CD14-positive monocyte (primary cell): ENCODE data around the gene CRISP2. TPM values are rescaled to one million over a fixed set of nuclear protein-coding genes. Genes with fewer than 3 reads are reported as not detected.

Source experiments
- DNase-seq, 3 donors: peaks; one replicate each; pipeline ENCODE4 v3.0.0-alpha.2; 2011 to 2022
- H2AFZ ChIP-seq: 2 replicates; pipeline ENCODE4 v1.6.0; 2012; ENCODE audit warnings: mild to moderate bottlenecking, low read depth, low read length, inconsistent platforms; ENCODE audit not compliant: insufficient read depth, poor library complexity, severe bottlenecking
- H3K27ac ChIP-seq, 2 donors: 1 replicate in 1 of 2; 2 replicates in 1 of 2; pipeline ENCODE4 v1.5.1; 2012 to 2013; ENCODE audit warnings: low read length in 2 of 2, control low read depth in 1 of 2, inconsistent platforms in 1 of 2, low read depth in 1 of 2, mild to moderate bottlenecking in 1 of 2
- H3K27me3 ChIP-seq, 2 donors: one replicate each; pipeline versions ENCODE4 v1.6.0 to v1.6.1; 2011 to 2013; ENCODE audit warnings: low read length in 2 of 2; ENCODE audit not compliant: control insufficient read depth in 2 of 2, insufficient read depth in 2 of 2
- H3K36me3 ChIP-seq, 2 donors: replicated peaks in 1 of 2; 1 replicate in 1 of 2; 2 replicates in 1 of 2; pipeline versions ENCODE4 v1.5.1 to v1.6.1; 2012 to 2013; ENCODE audit warnings: low read length in 2 of 2, control low read depth in 1 of 2, inconsistent platforms in 1 of 2, mild to moderate bottlenecking in 1 of 2; ENCODE audit not compliant: insufficient read depth in 2 of 2, control insufficient read depth in 1 of 2
- H3K4me1 ChIP-seq, 2 donors: 1 replicate in 1 of 2; 2 replicates in 1 of 2; pipeline versions ENCODE4 v1.5.1 to v1.6.1; 2012 to 2013; ENCODE audit warnings: low read length in 2 of 2, control low read depth in 1 of 2, inconsistent platforms in 1 of 2, mild to moderate bottlenecking in 1 of 2, moderate library complexity in 1 of 2; ENCODE audit not compliant: insufficient read depth in 2 of 2, control insufficient read depth in 1 of 2
- H3K4me2 ChIP-seq: replicated peaks from 2 replicates; pipeline ENCODE3; 2012; ENCODE audit warnings: low read length, moderate library complexity, mild to moderate bottlenecking; ENCODE audit not compliant: poor library complexity, severe bottlenecking; ENCODE audit errors: extremely low read depth
- H3K4me3 ChIP-seq, 3 experiments: fragments of 200-600 bp in 1 of 3; sonication (generic) in 1 of 3; replicated peaks in 1 of 3; 1 replicate in 2 of 3; 2 replicates in 1 of 3; pipeline ENCODE4 v1.5.1; 2011 to 2013; ENCODE audit warnings: low read length in 3 of 3, mild to moderate bottlenecking in 3 of 3, control low read depth in 2 of 3, low read depth in 2 of 3, inconsistent platforms in 1 of 3, moderate library complexity in 1 of 3
- H3K79me2 ChIP-seq: 2 replicates; pipeline ENCODE4 v1.6.0; 2012; ENCODE audit warnings: mild to moderate bottlenecking, control low read depth, inconsistent platforms, low read length, moderate library complexity; ENCODE audit not compliant: insufficient read depth
- H3K9ac ChIP-seq: 2 replicates; pipeline ENCODE4 v1.6.0; 2017; ENCODE audit warnings: low read length, mild to moderate bottlenecking; ENCODE audit not compliant: insufficient read depth, poor library complexity, severe bottlenecking
- H3K9me3 ChIP-seq, 2 donors: replicated peaks in 1 of 2; 1 replicate in 1 of 2; 2 replicates in 1 of 2; pipeline versions ENCODE4 v1.5.1 to v1.6.1; 2012 to 2013; ENCODE audit warnings: low read length in 2 of 2, control low read depth in 1 of 2; ENCODE audit not compliant: control insufficient read depth in 1 of 2, insufficient read depth in 1 of 2
- H4K20me1 ChIP-seq: 2 replicates; pipeline ENCODE4 v1.6.0; 2012; ENCODE audit warnings: mild to moderate bottlenecking, low read length, control low read depth, moderate library complexity; ENCODE audit not compliant: insufficient read depth
- H3K27ac Mint-ChIP-seq, 7 donors: one replicate each; pipeline ENCODE4 v1.8.0; 2020; ENCODE audit warnings: mild to moderate bottlenecking in 7 of 7, mixed read lengths in 7 of 7, moderate library complexity in 6 of 7, inconsistent platforms in 2 of 7
- H3K27me3 Mint-ChIP-seq, 3 donors: one replicate each; pipeline ENCODE4 v1.8.0; 2021 to 2022; ENCODE audit warnings: low read depth in 3 of 3, mild to moderate bottlenecking in 3 of 3, mixed read lengths in 3 of 3, moderate library complexity in 3 of 3, inconsistent platforms in 1 of 3
- H3K36me3 Mint-ChIP-seq, 2 donors: one replicate each; pipeline ENCODE4 v1.8.0; 2020; ENCODE audit warnings: mixed read lengths in 2 of 2, inconsistent platforms in 1 of 2, mild to moderate bottlenecking in 1 of 2
- H3K4me1 Mint-ChIP-seq: one replicate; pipeline ENCODE4 v1.8.0; 2020; ENCODE audit warnings: mild to moderate bottlenecking, mixed read lengths
- H3K4me3 Mint-ChIP-seq, 2 donors: one replicate each; pipeline ENCODE4 v1.8.0; 2020; ENCODE audit warnings: mild to moderate bottlenecking in 2 of 2, mixed read lengths in 2 of 2, moderate library complexity in 1 of 2
- H3K9me3 Mint-ChIP-seq, 7 donors: one replicate each; pipeline ENCODE4 v1.8.0; 2020 to 2022; ENCODE audit warnings: mixed read lengths in 7 of 7, mild to moderate bottlenecking in 6 of 7, moderate library complexity in 6 of 7, inconsistent platforms in 2 of 7
- WGBS: methylation state at CpG from one replicate; pipeline ENCODE4 v1.1.5; 2013; ENCODE audit warnings: missing lambda C conversion rate; ENCODE audit not compliant: insufficient coverage; 5-methylcytosine and 5-hydroxymethylcytosine counted together
- intact Hi-C, 2 donors: fragments of 100-400 bp; cut with micrococcal nuclease; formaldehyde crosslinking; loops; one replicate each; pipeline versions ENCODE4 v1.15.0 to v1.15.1; 2023
- polyA plus RNA-seq, 3 donors: library from polyadenylated mRNA; depleted of rRNA in 1 of 3; unstranded in 2 of 3; stranded (reverse) in 1 of 3; fragments of 300-500 nt in 2 of 3; fragments of >200 nt in 1 of 3; fragmentation: Illumina TruSeq in 2 of 3; gene quantifications; 1 replicate in 2 of 3; 2 replicates in 1 of 3; pipeline ENCODE4 v1.2.3, GENCODE V29; 2012 to 2021
- TF ChIP-seq, protein P1 (sequence below): fragments of 200-600 bp; IDR thresholded peaks from one replicate; pipeline ENCODE4 v1.8.0; 2022; ENCODE audit warnings: antibody characterized with exemption, mild to moderate bottlenecking

CRISP2 gene
- polyA plus RNA-seq, 3 donors, result not detected

DNA sequence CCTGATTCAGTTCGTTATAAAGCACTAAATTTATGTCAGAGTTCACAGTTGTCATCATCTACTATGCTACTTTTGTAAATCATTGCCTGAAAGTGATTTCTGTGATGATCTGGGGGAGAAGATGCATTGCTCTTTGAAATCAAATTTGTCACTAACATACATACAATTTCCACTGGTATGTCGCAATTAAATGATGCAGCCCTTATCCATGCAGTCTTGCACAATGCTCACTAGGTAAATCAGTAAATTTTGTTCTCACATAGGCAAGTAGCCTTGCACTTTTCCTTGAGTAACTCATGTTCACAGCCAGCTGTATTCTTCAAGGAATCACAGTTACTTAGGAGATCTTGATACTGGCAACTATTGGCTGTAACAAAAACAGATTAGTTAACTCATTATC, 20.8 kb downstream of the CRISP2 start:
- Mint-ChIP-seq H3K27ac (no peak overlapping the region), H3K4me1 (no peaks in the 10 kb centered on the region), H3K36me3 (no peaks in the 10 kb centered on the region), H3K4me3 (no peak overlapping the region), H3K9me3 (peaks cover 0 to 13% (median 9%) of the 10 kb centered on the region in 7 donors), H3K27me3 (no peaks in the 10 kb centered on the region)
- Histone ChIP-seq H3K9me3 (peaks cover 6 to 8% of the 10 kb centered on the region in 2 donors), H4K20me1 (no peaks in the 10 kb centered on the region), H2AFZ (no peak overlapping the region), H3K4me1 (no peaks in the 10 kb centered on the region), H3K9ac (no peak overlapping the region), H3K4me2 (no peak overlapping the region), H3K4me3 (no peak overlapping the region), H3K27ac (no peak overlapping the region), H3K79me2 (no peaks in the 10 kb centered on the region), H3K36me3 (no peaks in the 10 kb centered on the region), H3K27me3 (no peaks in the 10 kb centered on the region)
- intact Hi-C loops, result no loop called here
- TF ChIP-seq, protein P1, sequence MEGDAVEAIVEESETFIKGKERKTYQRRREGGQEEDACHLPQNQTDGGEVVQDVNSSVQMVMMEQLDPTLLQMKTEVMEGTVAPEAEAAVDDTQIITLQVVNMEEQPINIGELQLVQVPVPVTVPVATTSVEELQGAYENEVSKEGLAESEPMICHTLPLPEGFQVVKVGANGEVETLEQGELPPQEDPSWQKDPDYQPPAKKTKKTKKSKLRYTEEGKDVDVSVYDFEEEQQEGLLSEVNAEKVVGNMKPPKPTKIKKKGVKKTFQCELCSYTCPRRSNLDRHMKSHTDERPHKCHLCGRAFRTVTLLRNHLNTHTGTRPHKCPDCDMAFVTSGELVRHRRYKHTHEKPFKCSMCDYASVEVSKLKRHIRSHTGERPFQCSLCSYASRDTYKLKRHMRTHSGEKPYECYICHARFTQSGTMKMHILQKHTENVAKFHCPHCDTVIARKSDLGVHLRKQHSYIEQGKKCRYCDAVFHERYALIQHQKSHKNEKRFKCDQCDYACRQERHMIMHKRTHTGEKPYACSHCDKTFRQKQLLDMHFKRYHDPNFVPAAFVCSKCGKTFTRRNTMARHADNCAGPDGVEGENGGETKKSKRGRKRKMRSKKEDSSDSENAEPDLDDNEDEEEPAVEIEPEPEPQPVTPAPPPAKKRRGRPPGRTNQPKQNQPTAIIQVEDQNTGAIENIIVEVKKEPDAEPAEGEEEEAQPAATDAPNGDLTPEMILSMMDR, result no peak
- DNase-seq, result no peak
- 100% methylated on average over 1 of the region's 2 CpGs for WGBS

DNA sequence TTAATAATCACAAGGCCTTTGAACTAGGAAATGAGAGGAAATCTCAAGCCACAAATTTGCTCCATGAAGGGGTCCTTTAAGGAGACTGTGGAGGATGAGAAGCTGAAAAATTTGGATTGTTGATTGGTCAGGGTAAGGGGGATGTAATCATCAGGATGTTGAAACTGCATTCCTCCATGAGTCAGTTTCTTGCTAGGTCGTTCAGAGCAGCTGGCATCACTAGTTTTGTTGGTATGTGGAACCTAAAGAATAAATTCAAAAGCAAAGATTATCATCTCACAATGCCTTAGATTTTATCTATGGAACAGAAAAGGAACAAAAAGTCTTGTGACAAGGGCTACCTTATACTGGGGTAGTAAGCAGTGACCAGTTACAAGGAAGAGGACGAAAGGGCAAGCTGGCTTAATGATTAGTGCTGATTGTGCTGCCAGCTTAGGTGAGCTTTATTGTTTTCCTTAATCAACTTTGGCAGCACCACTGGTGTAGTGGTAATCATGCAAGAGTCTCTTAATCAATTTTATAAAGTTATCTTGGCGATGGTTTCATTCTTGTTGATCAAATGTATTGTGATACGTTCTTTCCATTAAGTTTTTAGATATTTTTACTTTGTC, 36.6 kb downstream of the CRISP2 start:
- Mint-ChIP-seq H3K36me3 (no peaks in the 10 kb centered on the region), H3K27ac (no peak overlapping the region), H3K27me3 (no peaks in the 10 kb centered on the region), H3K4me3 (no peak overlapping the region), H3K4me1 (no peaks in the 10 kb centered on the region), H3K9me3 (peaks cover 0 to 8% (median 5%) of the 10 kb centered on the region in 7 donors)
- Histone ChIP-seq H2AFZ (no peak overlapping the region), H3K4me1 (no peaks in the 10 kb centered on the region), H3K27me3 (no peaks in the 10 kb centered on the region), H3K4me2 (no peak overlapping the region), H3K36me3 (no peaks in the 10 kb centered on the region), H3K9ac (no peak overlapping the region), H3K9me3 (no peaks in the 10 kb centered on the region), H3K4me3 (no peak overlapping the region), H3K79me2 (no peaks in the 10 kb centered on the region), H4K20me1 (no peaks in the 10 kb centered on the region), H3K27ac (no peak overlapping the region)
- DNase-seq, result no peak
- intact Hi-C loops, result no loop called here
- TF ChIP-seq, protein P1, result no peak
- whole genome bisulfite sequencing, result no CpG with 5 or more reads among the region's 4 CpGs
